GM19099 (cell line): ENCODE data around the gene TAAR9.

Experiments used
- POLR2A ChIP-seq: IDR thresholded peaks from 3 replicates; pipeline ENCODE4 v1.6.1; 2011; ENCODE audit warnings: low read depth; ENCODE audit not compliant: insufficient read length; ENCODE audit errors: extremely low read depth

TAAR9 gene

DNA sequence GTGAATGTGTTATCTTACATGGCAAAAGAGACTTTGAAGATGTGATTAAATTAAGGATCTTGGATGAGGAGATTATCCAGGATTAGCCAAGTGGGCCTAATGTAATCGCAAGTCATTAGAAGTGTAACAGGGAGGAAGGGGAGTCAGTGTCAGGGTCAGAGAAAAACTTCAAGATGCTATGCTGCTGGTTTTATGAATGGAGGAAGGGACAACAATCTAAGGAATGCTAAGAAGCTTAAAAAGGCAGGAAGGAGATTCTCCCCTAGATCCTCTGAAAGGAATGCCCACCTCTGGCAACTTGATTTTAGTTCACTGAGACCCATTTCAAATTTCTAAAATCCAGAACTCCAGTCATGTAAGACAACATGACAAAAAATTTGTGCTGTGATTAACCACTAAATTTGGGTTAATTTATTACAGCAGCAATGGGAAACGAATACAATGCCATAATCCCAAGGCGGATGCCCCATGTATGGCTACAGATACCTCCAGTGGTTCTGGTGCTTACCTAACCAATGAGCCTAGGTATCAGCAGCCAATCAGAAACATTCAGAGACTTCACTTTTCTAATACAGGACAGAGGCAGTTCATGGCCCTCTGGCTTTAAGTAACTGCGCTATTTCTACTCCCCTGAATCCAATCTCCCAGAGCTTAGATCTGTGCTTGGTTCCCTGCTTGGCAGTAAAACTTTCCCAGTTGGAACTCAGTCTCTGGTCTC, 10.8 kb downstream of the TAAR9 start:
- TF ChIP-seq POLR2A, result no peak

DNA sequence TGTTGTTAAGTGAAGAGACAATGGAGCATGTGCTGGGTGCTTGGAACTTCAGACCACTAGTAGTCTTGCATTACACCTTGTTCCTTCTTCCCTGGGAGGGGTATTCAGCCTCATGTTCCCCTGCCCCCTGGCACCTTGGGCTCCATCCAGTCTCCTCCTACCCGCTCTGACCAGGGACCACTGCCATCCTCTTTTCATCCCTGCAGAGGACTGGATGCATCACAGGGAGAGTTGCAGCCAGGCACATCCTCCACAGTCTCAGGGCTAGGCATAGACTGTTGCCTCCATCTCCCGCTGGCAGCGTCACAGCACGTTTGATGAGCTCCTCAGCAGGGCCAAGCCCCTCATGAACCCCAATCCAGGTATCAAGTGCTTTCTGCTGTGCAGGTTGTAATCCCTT, 13.1 kb downstream of the TAAR9 start:
- TF ChIP-seq POLR2A, result no peak

- no peak for TF ChIP-seq POLR2A
Observed at GRCh38 chr6:132552372-132552771, 14.3 kb downstream of the TAAR9 start, which contains the start of gene TAAR8. Gene TAAR8, plus strand, starts transcription at chr6:132552672. Its CDS starts 21 bp downstream, at chr6:132552693.

DNA sequence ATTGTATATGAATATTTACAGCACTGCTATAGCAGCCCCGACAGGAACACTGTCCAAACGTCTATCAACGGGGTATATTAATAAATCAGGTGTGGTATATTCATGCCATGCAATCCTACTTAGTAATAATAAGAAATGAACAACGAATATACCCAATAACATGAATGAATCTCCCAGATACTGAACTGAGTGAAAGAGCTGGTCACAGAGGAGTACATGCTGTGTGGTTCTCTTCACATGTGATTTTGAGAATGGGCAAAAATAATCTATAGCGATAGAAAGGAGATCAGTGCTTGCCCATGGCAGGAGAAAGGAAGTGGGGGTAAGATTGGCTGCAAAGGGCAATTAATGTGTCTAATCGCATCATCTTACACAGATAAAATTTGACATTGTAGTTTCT, 28.3 kb downstream of the TAAR9 start:
- no peak for TF ChIP-seq POLR2A

DNA sequence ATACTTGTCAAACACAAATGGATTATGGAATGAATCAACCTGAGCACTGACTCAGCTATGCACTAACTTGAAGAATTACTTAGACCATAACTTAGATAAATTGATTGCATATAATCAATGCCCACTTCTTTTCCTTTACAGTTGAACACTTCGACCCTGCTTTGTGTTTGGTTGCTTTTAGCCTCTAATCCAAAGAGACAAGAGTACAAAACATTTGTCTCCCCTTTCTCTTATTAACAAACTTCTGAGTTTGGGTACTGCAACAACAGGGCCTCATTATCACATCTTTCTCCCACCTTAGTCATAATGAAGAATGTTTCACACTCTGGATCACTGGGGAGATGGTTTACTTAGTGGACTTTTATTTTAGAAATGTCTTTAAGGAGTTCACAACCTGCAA, 29.5 kb downstream of the TAAR9 start:
- TF ChIP-seq POLR2A, result no peak

GRCh38 chr6:132568611-132569010, 30.5 kb downstream of the TAAR9 start:
- TF ChIP-seq POLR2A, result no peak

- TF ChIP-seq POLR2A, result no peak
Observed at GRCh38 chr6:132569170-132569569, 31.1 kb downstream of the TAAR9 start.

DNA sequence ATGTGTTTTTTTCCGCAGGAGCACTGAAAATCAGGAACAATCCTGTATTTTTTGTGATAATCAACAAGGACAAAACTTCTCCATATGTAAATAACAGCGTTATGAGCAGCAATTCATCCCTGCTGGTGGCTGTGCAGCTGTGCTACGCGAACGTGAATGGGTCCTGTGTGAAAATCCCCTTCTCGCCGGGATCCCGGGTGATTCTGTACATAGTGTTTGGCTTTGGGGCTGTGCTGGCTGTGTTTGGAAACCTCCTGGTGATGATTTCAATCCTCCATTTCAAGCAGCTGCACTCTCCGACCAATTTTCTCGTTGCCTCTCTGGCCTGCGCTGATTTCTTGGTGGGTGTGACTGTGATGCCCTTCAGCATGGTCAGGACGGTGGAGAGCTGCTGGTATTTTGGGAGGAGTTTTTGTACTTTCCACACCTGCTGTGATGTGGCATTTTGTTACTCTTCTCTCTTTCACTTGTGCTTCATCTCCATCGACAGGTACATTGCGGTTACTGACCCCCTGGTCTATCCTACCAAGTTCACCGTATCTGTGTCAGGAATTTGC, 32.2 kb downstream of the TAAR9 start, which contains the start of gene TAAR6:
Gene TAAR6, plus strand, starts transcription at position 102 of the 557 bp plus-strand sequence. Its CDS starts 0 bp downstream, at position 102.
- TF ChIP-seq POLR2A, result no peak

DNA sequence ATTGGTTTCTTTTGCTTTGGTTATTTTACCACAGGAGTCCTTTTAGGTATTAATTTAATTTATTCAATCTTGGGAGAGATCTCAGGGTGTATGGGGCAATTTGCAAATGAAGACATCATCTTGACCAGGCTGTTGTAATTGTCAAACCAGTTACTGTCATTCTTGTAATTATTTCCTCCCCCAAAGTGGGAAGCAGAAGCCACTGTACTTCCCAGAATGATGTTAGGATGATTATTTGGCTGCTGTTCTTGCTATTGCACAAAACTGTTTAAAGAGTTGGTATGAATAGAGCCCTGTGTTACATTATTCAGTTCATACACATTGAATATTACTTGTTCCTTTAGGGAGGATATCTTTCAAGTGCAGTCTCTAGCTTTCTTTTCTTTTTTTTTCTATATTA, 33.7 kb downstream of the TAAR9 start:
- no peak for TF ChIP-seq POLR2A

- no peak for TF ChIP-seq POLR2A
Observed at GRCh38 chr6:132584698-132585097, 46.6 kb downstream of the TAAR9 start.

DNA sequence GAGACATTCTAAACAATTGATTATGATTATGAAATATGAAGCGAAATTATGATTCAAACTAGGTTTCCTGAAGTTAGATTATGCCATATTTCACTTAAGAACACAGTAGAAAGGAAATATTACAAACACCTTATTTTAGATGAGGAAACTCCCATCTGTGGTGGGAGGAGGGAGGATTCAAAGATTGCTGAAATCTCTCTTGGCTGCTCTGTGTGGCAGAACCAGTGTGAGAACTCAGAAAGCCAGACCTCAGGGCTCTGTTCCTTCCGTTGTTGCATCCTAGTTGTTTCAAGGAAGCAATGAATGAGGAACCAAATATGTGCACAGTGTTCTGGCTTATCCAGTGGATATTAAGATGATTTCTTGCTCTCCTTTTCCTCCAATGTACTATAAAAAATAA, 49.3 kb downstream of the TAAR9 start:
- no peak for TF ChIP-seq POLR2A
